C4-2B (cell line): ENCODE measurements around the gene HNF4A.

Source experiments
- H3K27ac ChIP-seq: fragments of 450-650 bp; 2 replicates; pipeline ENCODE4 v1.5.1; 2017
- ZFX ChIP-seq: fragments of 450-650 bp; IDR thresholded peaks from 2 replicates; pipeline ENCODE4 v1.6.1; 2017
- TF ChIP-seq, protein P1 (sequence below): fragments of 450-650 bp; conservative IDR thresholded peaks from 2 replicates; pipeline ENCODE4 v1.5.1; 2017; ENCODE audit warnings: mild to moderate bottlenecking

Gene HNF4A

DNA sequence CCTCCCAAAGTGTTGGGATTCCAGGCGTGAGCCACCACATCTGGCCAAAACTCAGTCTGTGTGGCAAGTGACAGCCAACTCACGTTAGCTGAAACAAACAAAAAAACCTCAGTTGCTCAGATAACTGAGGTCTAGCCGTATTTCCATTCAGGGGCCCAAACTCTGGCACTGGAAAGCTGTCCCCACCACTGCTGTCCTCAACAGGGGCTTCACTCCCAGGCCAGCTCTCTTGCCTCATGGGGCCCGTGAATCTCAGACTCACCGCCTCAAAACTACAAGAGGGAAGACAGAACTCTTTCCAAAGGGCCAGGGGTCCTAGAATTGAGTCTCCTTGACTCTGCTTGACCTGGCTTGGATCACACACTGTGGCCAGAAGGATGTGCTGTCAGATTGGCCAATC lies 127.6 kb downstream of the HNF4A start:
- TF ChIP-seq, protein P1, sequence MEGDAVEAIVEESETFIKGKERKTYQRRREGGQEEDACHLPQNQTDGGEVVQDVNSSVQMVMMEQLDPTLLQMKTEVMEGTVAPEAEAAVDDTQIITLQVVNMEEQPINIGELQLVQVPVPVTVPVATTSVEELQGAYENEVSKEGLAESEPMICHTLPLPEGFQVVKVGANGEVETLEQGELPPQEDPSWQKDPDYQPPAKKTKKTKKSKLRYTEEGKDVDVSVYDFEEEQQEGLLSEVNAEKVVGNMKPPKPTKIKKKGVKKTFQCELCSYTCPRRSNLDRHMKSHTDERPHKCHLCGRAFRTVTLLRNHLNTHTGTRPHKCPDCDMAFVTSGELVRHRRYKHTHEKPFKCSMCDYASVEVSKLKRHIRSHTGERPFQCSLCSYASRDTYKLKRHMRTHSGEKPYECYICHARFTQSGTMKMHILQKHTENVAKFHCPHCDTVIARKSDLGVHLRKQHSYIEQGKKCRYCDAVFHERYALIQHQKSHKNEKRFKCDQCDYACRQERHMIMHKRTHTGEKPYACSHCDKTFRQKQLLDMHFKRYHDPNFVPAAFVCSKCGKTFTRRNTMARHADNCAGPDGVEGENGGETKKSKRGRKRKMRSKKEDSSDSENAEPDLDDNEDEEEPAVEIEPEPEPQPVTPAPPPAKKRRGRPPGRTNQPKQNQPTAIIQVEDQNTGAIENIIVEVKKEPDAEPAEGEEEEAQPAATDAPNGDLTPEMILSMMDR: no peak
- no peak for TF ChIP-seq ZFX

More for the DNA sequence above, 127.6 kb downstream of the HNF4A start:
- no peak overlapping the region for H3K27ac ChIP-seq
